ENCODE measurements around the gene PRKAR1B.

PRKAR1B gene

DNA sequence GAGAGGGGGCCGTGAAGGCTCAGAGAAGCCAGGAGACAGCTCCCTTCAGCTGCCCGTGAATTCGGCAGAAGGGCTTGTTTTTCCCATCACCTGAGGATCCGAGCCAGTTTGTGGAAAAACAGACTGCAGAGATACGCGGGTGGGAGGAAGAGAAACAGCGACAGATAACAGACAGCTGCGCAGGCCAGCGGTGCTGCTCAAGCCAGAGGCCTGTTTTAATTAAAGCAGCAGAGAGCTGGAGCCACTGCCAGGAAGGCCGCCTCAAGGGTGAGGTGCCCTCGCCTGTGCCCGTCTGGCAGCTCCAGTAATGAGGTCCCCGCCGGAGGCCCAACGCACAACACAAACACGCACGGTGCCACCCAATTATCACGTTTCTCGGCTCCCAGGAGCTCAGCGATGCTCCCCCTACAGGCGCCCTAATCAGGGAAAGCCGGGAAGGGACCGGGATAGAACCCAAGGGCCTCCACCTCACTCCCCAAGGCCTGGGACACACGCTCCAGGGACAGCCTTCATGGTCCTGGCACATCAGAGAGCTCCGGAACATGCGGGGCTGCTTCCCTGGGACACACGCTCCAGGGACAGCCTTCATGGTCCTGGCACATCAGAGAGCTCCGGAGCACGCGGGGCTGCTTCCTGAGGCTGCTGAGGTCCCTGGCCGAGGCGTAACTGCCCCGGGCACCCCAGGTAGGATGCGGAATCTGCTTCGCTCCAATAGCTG, 61.2 kb downstream of the PRKAR1B start:
- no peaks in the 10 kb centered on the region for H3K9me2 ChIP-seq (ENCODE audit: low read depth, low read length)
- H3K4me1 ChIP-seq (ENCODE audit: insufficient read depth, low read length, severe bottlenecking), result no peaks in the 10 kb centered on the region
- H3K4me2 ChIP-seq (ENCODE audit: low read length), result no peak overlapping the region
- H4K20me1 ChIP-seq (ENCODE audit: insufficient read depth, low read length), result no peaks in the 10 kb centered on the region
- H2AFZ ChIP-seq (ENCODE audit: low read length), result no peak overlapping the region
- no peaks in the 10 kb centered on the region for H3K79me2 ChIP-seq (ENCODE audit: insufficient read depth, low read length)
- no peak overlapping the region for H3K27ac ChIP-seq (ENCODE audit: low read depth, low read length, poor library complexity, severe bottlenecking)
- no peak overlapping the region for H3K9ac ChIP-seq (ENCODE audit: low read length)
- H3K27me3 ChIP-seq (ENCODE audit: insufficient read depth, low read length), result no peaks in the 10 kb centered on the region
- no peaks in the 10 kb centered on the region for H3F3A ChIP-seq (ENCODE audit: insufficient read depth, low read length)
- no peaks in the 10 kb centered on the region for H3K9me3 ChIP-seq (ENCODE audit: low read length)
- H3K4me3 ChIP-seq (ENCODE audit: low read depth, low read length, poor library complexity, severe bottlenecking), result no peak overlapping the region
- peaks cover 4% of the 10 kb centered on the region; the same call in 1 of the 2 replicates for H3K36me3 ChIP-seq (ENCODE audit: insufficient read depth, low read length)
- TF ChIP-seq, protein P1, sequence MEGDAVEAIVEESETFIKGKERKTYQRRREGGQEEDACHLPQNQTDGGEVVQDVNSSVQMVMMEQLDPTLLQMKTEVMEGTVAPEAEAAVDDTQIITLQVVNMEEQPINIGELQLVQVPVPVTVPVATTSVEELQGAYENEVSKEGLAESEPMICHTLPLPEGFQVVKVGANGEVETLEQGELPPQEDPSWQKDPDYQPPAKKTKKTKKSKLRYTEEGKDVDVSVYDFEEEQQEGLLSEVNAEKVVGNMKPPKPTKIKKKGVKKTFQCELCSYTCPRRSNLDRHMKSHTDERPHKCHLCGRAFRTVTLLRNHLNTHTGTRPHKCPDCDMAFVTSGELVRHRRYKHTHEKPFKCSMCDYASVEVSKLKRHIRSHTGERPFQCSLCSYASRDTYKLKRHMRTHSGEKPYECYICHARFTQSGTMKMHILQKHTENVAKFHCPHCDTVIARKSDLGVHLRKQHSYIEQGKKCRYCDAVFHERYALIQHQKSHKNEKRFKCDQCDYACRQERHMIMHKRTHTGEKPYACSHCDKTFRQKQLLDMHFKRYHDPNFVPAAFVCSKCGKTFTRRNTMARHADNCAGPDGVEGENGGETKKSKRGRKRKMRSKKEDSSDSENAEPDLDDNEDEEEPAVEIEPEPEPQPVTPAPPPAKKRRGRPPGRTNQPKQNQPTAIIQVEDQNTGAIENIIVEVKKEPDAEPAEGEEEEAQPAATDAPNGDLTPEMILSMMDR (IDR thresholded peaks at IDR 0.05; ENCODE audit: low read length), result no peak
- TF ChIP-seq EZH2 (IDR thresholded peaks at IDR 0.05; ENCODE audit: borderline replicate concordance, low read length), result no peak

GRCh38 chr7:664997-665735, 61.9 kb downstream of the PRKAR1B start:
- Histone ChIP-seq H3K9me2 (ENCODE audit: low read depth, low read length) (no peaks in the 10 kb centered on the region), H2AFZ (ENCODE audit: low read length) (no peak overlapping the region), H3K4me1 (ENCODE audit: insufficient read depth, low read length, severe bottlenecking) (no peaks in the 10 kb centered on the region), H4K20me1 (ENCODE audit: insufficient read depth, low read length) (no peaks in the 10 kb centered on the region), H3K79me2 (ENCODE audit: insufficient read depth, low read length) (no peaks in the 10 kb centered on the region), H3K36me3 (ENCODE audit: insufficient read depth, low read length) (peaks cover 4% of the 10 kb centered on the region; the same call in 1 of the 2 replicates), H3K4me2 (ENCODE audit: low read length) (no peak overlapping the region), H3K4me3 (ENCODE audit: low read depth, low read length, poor library complexity, severe bottlenecking) (no peak overlapping the region), H3K27ac (ENCODE audit: low read depth, low read length, poor library complexity, severe bottlenecking) (no peak overlapping the region), H3K9ac (ENCODE audit: low read length) (no peak overlapping the region), H3K27me3 (ENCODE audit: insufficient read depth, low read length) (no peaks in the 10 kb centered on the region), H3F3A (ENCODE audit: insufficient read depth, low read length) (no peaks in the 10 kb centered on the region), H3K9me3 (ENCODE audit: low read length) (no peaks in the 10 kb centered on the region)
- TF ChIP-seq, protein P1 (IDR thresholded peaks at IDR 0.05; ENCODE audit: low read length), result no peak
- TF ChIP-seq EZH2 (IDR thresholded peaks at IDR 0.05; ENCODE audit: borderline replicate concordance, low read length), result no peak

DNA sequence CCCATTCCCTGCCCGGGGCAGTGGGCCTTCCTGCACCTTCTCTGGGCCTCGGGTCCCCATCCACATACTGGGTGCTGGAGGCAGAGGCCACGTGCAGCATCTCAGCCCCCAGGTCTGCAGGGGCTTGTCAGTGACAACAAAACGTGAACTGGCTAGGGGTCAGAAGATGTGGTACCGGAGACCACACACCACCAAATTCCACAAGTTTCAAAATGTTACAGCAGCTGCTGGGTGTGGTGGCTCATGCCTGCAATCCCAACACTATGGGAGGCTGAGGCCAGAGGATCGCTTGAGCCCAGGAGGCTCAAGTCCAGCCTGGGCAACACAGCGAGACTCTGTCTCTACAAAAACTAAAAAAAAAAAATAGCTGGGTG, 62.7 kb downstream of the PRKAR1B start:
- H3F3A ChIP-seq (ENCODE audit: insufficient read depth, low read length), result no peaks in the 10 kb centered on the region
- no peak overlapping the region for H3K27ac ChIP-seq (ENCODE audit: low read depth, low read length, poor library complexity, severe bottlenecking)

More for the DNA sequence above, 62.7 kb downstream of the PRKAR1B start:
- Histone ChIP-seq H3K4me2 (ENCODE audit: low read length) (no peak overlapping the region), H3K4me1 (ENCODE audit: insufficient read depth, low read length, severe bottlenecking) (no peaks in the 10 kb centered on the region), H3K27me3 (ENCODE audit: insufficient read depth, low read length) (no peaks in the 10 kb centered on the region), H4K20me1 (ENCODE audit: insufficient read depth, low read length) (no peaks in the 10 kb centered on the region), H3K79me2 (ENCODE audit: insufficient read depth, low read length) (no peaks in the 10 kb centered on the region), H3K9me2 (ENCODE audit: low read depth, low read length) (no peaks in the 10 kb centered on the region), H3K36me3 (ENCODE audit: insufficient read depth, low read length) (peaks cover 4% of the 10 kb centered on the region), H3K4me3 (ENCODE audit: low read depth, low read length, poor library complexity, severe bottlenecking) (no peak overlapping the region), H2AFZ (ENCODE audit: low read length) (no peak overlapping the region), H3K9me3 (ENCODE audit: low read length) (no peaks in the 10 kb centered on the region), H3K9ac (ENCODE audit: low read length) (no peak overlapping the region)
- TF ChIP-seq, protein P1 (IDR thresholded peaks at IDR 0.05; ENCODE audit: low read length), result no peak
- no peak for TF ChIP-seq EZH2 (IDR thresholded peaks at IDR 0.05; ENCODE audit: borderline replicate concordance, low read length)

Data from OCI-LY1 (cell line).